Brain microvascular endothelial cell (primary cell): ENCODE measurements around the gene RGSL1.
A peak's percentile ranks its signal among the peaks of the same experiment; 100 is the strongest.

Source experiments
- DNase-seq: peaks from one replicate; pipeline ENCODE4 v3.0.0-alpha.2; 2020
- H3K27ac ChIP-seq: fragments of 250-450 bp; sonication (Bioruptor Pico); 2 replicates; pipeline ENCODE4 v1.5.1; 2020; ENCODE audit warnings: mild to moderate bottlenecking, moderate library complexity
- H3K27me3 ChIP-seq: fragments of 250-450 bp; sonication (Bioruptor Pico); replicated peaks from 2 replicates; pipeline ENCODE4 v1.5.1; 2020; ENCODE audit warnings: mild to moderate bottlenecking
- H3K36me3 ChIP-seq: fragments of 250-450 bp; sonication (Bioruptor Pico); replicated peaks from 2 replicates; pipeline ENCODE4 v1.5.1; 2020; ENCODE audit warnings: mild to moderate bottlenecking
- H3K4me3 ChIP-seq: 2 replicates; pipeline ENCODE4 v1.5.1; 2011; ENCODE audit warnings: low read depth, mild to moderate bottlenecking, control low read depth, low read length, moderate library complexity
- CTCF ChIP-seq: IDR thresholded peaks from 2 replicates; pipeline ENCODE4 v1.5.1; 2011; ENCODE audit warnings: low read depth, mild to moderate bottlenecking, moderate library complexity, low read length, control low read depth, inconsistent platforms; ENCODE audit errors: missing control alignments
- in situ Hi-C: cut with HindIII; loops from 2 replicates; pipeline ENCODE4 v1.10.0; 2017; ENCODE audit warnings: low sequenced_read_pairs, low pct_ligation_motif_present

RGSL1 gene

GRCh38 chr1:182600745-182601415, 150.9 kb downstream of the RGSL1 start:
- no peak for TF ChIP-seq CTCF
- DNase-seq: no peak
- Histone ChIP-seq H3K36me3 (no peaks in the 10 kb centered on the region), H3K4me3 (no peak overlapping the region), H3K27me3 (no peaks in the 10 kb centered on the region), H3K27ac (no peak overlapping the region)
- in situ Hi-C loops: no loop called here

DNA sequence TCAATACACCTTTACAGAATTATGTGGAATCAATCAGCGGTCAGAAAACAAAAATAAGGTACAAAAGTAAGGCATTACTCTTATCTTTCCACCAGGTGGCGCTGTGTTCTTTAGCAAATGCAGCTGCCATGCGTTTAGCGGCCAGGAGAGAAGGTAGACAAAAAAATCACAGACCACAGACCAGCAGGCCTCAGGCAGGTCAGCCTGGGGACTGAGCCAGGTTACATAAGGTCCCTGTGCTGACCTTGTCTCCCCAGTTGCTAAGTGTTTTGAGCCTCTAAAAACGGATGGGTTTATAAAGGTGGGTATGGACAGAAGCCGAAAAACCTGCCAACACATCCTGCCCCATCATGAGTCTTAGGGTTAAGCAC, 151.5 kb downstream of the RGSL1 start:
- peak; percentile 71 for TF ChIP-seq CTCF
- in situ Hi-C loops: no loop called here
- Histone ChIP-seq H3K4me3 (no peak overlapping the region), H3K27ac (no peak overlapping the region), H3K27me3 (no peaks in the 10 kb centered on the region), H3K36me3 (no peaks in the 10 kb centered on the region)
- peak; percentile 48 for DNase-seq

DNA sequence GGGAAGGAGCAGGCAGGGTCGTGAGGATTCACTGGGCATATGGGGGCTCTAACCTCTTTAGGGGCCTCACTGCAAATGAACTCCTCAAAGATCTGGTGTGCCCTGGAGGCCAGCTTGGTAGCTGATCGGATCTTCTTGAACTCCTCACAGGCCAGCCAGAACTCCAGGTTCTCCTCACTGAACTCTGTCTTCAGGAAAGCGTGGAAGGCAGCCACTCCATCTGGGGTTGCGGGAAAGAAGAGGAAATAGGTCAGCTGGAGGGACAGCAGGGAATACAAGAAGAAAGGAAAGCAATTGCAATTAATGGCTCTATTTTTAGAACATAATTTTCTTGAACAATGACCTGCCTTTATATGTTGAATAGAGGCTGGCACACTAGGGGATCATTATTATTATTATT, 152.0 kb downstream of the RGSL1 start:
- H3K4me3 ChIP-seq: no peak overlapping the region
- no peak for DNase-seq
- H3K36me3 ChIP-seq: no peaks in the 10 kb centered on the region
- no peak overlapping the region for H3K27ac ChIP-seq
- no peaks in the 10 kb centered on the region for H3K27me3 ChIP-seq
- in situ Hi-C loops: no loop called here
- TF ChIP-seq CTCF: no peak

- Histone ChIP-seq H3K4me3 (no peak overlapping the region), H3K36me3 (no peaks in the 10 kb centered on the region), H3K27ac (no peak overlapping the region), H3K27me3 (no peaks in the 10 kb centered on the region)
- no peak for DNase-seq
- no peak for TF ChIP-seq CTCF
- in situ Hi-C loops: no loop called here
Measured at GRCh38 chr1:182602935-182603645, 153.1 kb downstream of the RGSL1 start.

- in situ Hi-C loops: no loop called here
- no peak for TF ChIP-seq CTCF
- H3K36me3 ChIP-seq: no peaks in the 10 kb centered on the region
- peak overlapping the region; percentile 48 for H3K4me3 ChIP-seq
- DNase-seq: no peak
- no peak overlapping the region for H3K27ac ChIP-seq
- H3K27me3 ChIP-seq: no peaks in the 10 kb centered on the region
Measured at GRCh38 chr1:182603646-182604174, 153.8 kb downstream of the RGSL1 start.
